DND-41 (cell line): ENCODE measurements around the gene FBLN5.

Experiments used
- ATAC-seq: fragments of 200-7000 bp; cut with Tn5 transposase; 3 replicates; pipeline ENCODE4 v1.9.1; 2021; ENCODE audit warnings: low read depth; ENCODE audit not compliant: insufficient read depth
- DNase-seq: peaks from one replicate; pipeline ENCODE4 v3.0.0-alpha.2; 2020
- H2AFZ ChIP-seq: 2 replicates; pipeline ENCODE4 v1.6.0; 2012; ENCODE audit warnings: low read depth, low read length
- H3K27ac ChIP-seq: 2 replicates; pipeline ENCODE4 v1.5.1; 2012; ENCODE audit warnings: low read length, inconsistent platforms
- H3K27me3 ChIP-seq: fragments of 200-600 bp; sonication (generic); 2 replicates; pipeline ENCODE4 v1.6.0; 2012; ENCODE audit warnings: low read length, mild to moderate bottlenecking, inconsistent platforms; ENCODE audit not compliant: insufficient read depth, poor library complexity
- H3K36me3 ChIP-seq: 2 replicates; pipeline ENCODE4 v1.5.1; 2012; ENCODE audit warnings: low read length, inconsistent platforms; ENCODE audit not compliant: insufficient read depth
- H3K4me1 ChIP-seq: 2 replicates; pipeline ENCODE4 v1.5.1; 2012; ENCODE audit warnings: mild to moderate bottlenecking, low read length; ENCODE audit not compliant: insufficient read depth
- H3K4me2 ChIP-seq: 2 replicates; pipeline ENCODE4 v1.6.0; 2012; ENCODE audit warnings: mild to moderate bottlenecking, moderate library complexity, low read length, inconsistent platforms; ENCODE audit not compliant: insufficient read depth
- H3K4me3 ChIP-seq, 2 experiments: fragments of 200-600 bp in 1 of 2; shearing (Covaris generic) in 1 of 2; 2 replicates each; pipeline ENCODE4 v1.5.1; 2012 to 2016; ENCODE audit warnings: inconsistent platforms in 2 of 2, low read length in 2 of 2, mild to moderate bottlenecking in 2 of 2, low read depth in 1 of 2, moderate library complexity in 1 of 2
- H3K79me2 ChIP-seq: 2 replicates; pipeline ENCODE4 v1.6.0; 2012; ENCODE audit warnings: low read length, inconsistent platforms; ENCODE audit not compliant: insufficient read depth
- H3K9ac ChIP-seq: 2 replicates; pipeline ENCODE4 v1.6.0; 2012; ENCODE audit warnings: low read depth, mild to moderate bottlenecking, inconsistent platforms, low read length, moderate library complexity
- H3K9me3 ChIP-seq: 2 replicates; pipeline ENCODE4 v1.5.1; 2012; ENCODE audit warnings: low read length, moderate library complexity, mild to moderate bottlenecking, inconsistent platforms; ENCODE audit not compliant: insufficient read depth, severe bottlenecking
- H4K20me1 ChIP-seq: 2 replicates; pipeline ENCODE4 v1.6.0; 2012; ENCODE audit warnings: low read length; ENCODE audit not compliant: insufficient read depth
- CTCF ChIP-seq: IDR thresholded peaks from 2 replicates; pipeline ENCODE4 v1.5.1; 2012; ENCODE audit warnings: borderline replicate concordance, low read length, moderate library complexity, mild to moderate bottlenecking; ENCODE audit not compliant: poor library complexity, severe bottlenecking; ENCODE audit errors: extremely low read depth
- EZH2 ChIP-seq: IDR thresholded peaks from 3 replicates; pipeline ENCODE4 v1.6.1; 2012; ENCODE audit warnings: borderline replicate concordance, low read depth, mild to moderate bottlenecking, moderate library complexity, low read length, inconsistent platforms; ENCODE audit not compliant: severe bottlenecking

Gene FBLN5

GRCh38 chr14:91854327-91854934, 93.1 kb downstream of the FBLN5 start:
- no peak for DNase-seq
- Histone ChIP-seq H3K4me2 (no peak overlapping the region), H4K20me1 (no peaks in the 10 kb centered on the region), H3K27me3 (no peaks in the 10 kb centered on the region), H3K9ac (no peak overlapping the region), H3K9me3 (no peaks in the 10 kb centered on the region), H3K4me1 (0 out of 2 replicates have a peak, but pooled peaks cover 2% of the 10 kb centered on the region), H3K27ac (no peak overlapping the region), H3K79me2 (no peaks in the 10 kb centered on the region), H3K36me3 (no peaks in the 10 kb centered on the region), H2AFZ (no peak overlapping the region), H3K4me3 (no peak overlapping the region)
- ATAC-seq = no peak
- TF ChIP-seq EZH2 (no peak), CTCF (no peak)

- H3K4me2 ChIP-seq = no peak overlapping the region
- TF ChIP-seq EZH2 (no peak), CTCF (no peak)
- DNase-seq (no peak), ATAC-seq (no peak)
- no peaks in the 10 kb centered on the region for H3K36me3 ChIP-seq
- H3K9me3 ChIP-seq = no peaks in the 10 kb centered on the region
- H4K20me1 ChIP-seq = no peaks in the 10 kb centered on the region
- no peak overlapping the region for H2AFZ ChIP-seq
- no peaks in the 10 kb centered on the region for H3K27me3 ChIP-seq
- 0 out of 2 replicates have a peak, but pooled peaks cover 2% of the 10 kb centered on the region for H3K4me1 ChIP-seq
- H3K9ac ChIP-seq = no peak overlapping the region
- no peak overlapping the region for H3K27ac ChIP-seq
- H3K79me2 ChIP-seq = no peaks in the 10 kb centered on the region
- H3K4me3 ChIP-seq = no peak overlapping the region
These were observed 95.9 kb downstream of the FBLN5 start for GRCh38 chr14:91851563-91851962.

- Histone ChIP-seq H3K36me3 (no peaks in the 10 kb centered on the region), H3K9ac (no peak overlapping the region), H3K79me2 (no peaks in the 10 kb centered on the region), H4K20me1 (no peaks in the 10 kb centered on the region), H3K4me1 (no peaks in the 10 kb centered on the region), H2AFZ (no peak overlapping the region), H3K27me3 (no peaks in the 10 kb centered on the region), H3K4me3 (no peak overlapping the region), H3K9me3 (no peaks in the 10 kb centered on the region), H3K27ac (no peak overlapping the region), H3K4me2 (no peak overlapping the region)
- ATAC-seq = no peak
- TF ChIP-seq CTCF (no peak), EZH2 (no peak)
- no peak for DNase-seq
These were observed 98.9 kb downstream of the FBLN5 start for GRCh38 chr14:91848504-91849001.

- Histone ChIP-seq H3K9me3 (no peaks in the 10 kb centered on the region), H3K4me1 (no peaks in the 10 kb centered on the region), H3K27ac (no peak overlapping the region), H2AFZ (no peak overlapping the region), H3K9ac (no peak overlapping the region), H3K4me3 (no peak overlapping the region), H3K36me3 (no peaks in the 10 kb centered on the region), H3K79me2 (no peaks in the 10 kb centered on the region), H4K20me1 (no peaks in the 10 kb centered on the region), H3K4me2 (no peak overlapping the region), H3K27me3 (no peaks in the 10 kb centered on the region)
- ATAC-seq (no peak), DNase-seq (no peak)
- no peak for TF ChIP-seq EZH2
- TF ChIP-seq CTCF = no peak
These were observed 99.8 kb downstream of the FBLN5 start for GRCh38 chr14:91847693-91848092.
